HCT116 (cell line): ENCODE data around the gene STING1.

Experiments used
- CTCF ChIP-seq, 3 experiments: fragments of 200-600 bp in 1 of 3; sonication (generic) in 1 of 3; IDR thresholded peaks in 2 of 3; conservative IDR thresholded peaks in 1 of 3; 2 replicates each; pipeline ENCODE4 v1.5.1; 2012 to 2017; ENCODE audit warnings: low read depth in 2 of 3, low read length in 2 of 3, antibody characterized with exemption in 1 of 3, borderline replicate concordance in 1 of 3, control low read depth in 1 of 3, mild to moderate bottlenecking in 1 of 3, mixed read lengths in 1 of 3, mixed run types in 1 of 3, moderate library complexity in 1 of 3; ENCODE audit not compliant: insufficient read depth in 1 of 3
- EZH2 ChIP-seq: fragments of 200-600 bp; sonication (generic); IDR thresholded peaks from 2 replicates; pipeline ENCODE4 v1.6.1; 2017; ENCODE audit warnings: antibody characterized with exemption, mixed run types
- JUND ChIP-seq: IDR thresholded peaks from 2 replicates; pipeline ENCODE4 v1.6.1; 2012
- MAX ChIP-seq: IDR thresholded peaks from 2 replicates; pipeline ENCODE4 v1.6.1; 2012
- POLR2A ChIP-seq: IDR thresholded peaks from 2 replicates; pipeline ENCODE4 v1.7.0; 2011; ENCODE audit warnings: borderline replicate concordance; ENCODE audit not compliant: insufficient read depth, insufficient read length; ENCODE audit errors: extremely low read depth
- POLR2AphosphoS5 ChIP-seq: IDR thresholded peaks from 2 replicates; pipeline ENCODE4 v1.6.1; 2011; ENCODE audit warnings: mild to moderate bottlenecking, low read depth, low read length, moderate library complexity
- ZBTB33 ChIP-seq: IDR thresholded peaks from 2 replicates; pipeline ENCODE4 v1.6.1; 2011; ENCODE audit warnings: mild to moderate bottlenecking, low read length, moderate library complexity; ENCODE audit not compliant: insufficient replicate concordance; ENCODE audit errors: extremely low read depth

- TF ChIP-seq CTCF (IDR thresholded peaks at IDR 0.05 in 2 of 3, conservative IDR thresholded peaks at IDR 0.05 in 1 of 3; ENCODE audit: borderline replicate concordance in 1 of 3, insufficient read depth in 1 of 3, low read depth in 2 of 3, low read length in 2 of 3) = no peak
- TF ChIP-seq MAX = no peak
- no peak for TF ChIP-seq EZH2
- TF ChIP-seq ZBTB33 = no peak
- no peak for TF ChIP-seq POLR2A
- TF ChIP-seq JUND = no peak
- TF ChIP-seq POLR2AphosphoS5 = no peak
These were observed 25.8 kb downstream of the STING1 start for GRCh38 chr5:139456776-139457175.
